Trophoblast cell (in vitro differentiated cells and primary cell): ENCODE results near the gene CRYBG1.
A peak's percentile ranks its signal among the peaks of the same experiment; 100 is the strongest.

ENCODE experiments used
- DNase-seq, 2 donors: peaks; one replicate each; pipeline ENCODE4 v3.0.0-alpha.2; 2016
- H2AFZ ChIP-seq: 2 replicates; pipeline ENCODE4 v1.6.1; 2013; ENCODE audit warnings: low read length, moderate library complexity, mild to moderate bottlenecking; ENCODE audit not compliant: insufficient read depth, poor library complexity
- H2AK5ac ChIP-seq: 2 replicates; pipeline ENCODE4 v1.6.1; 2013; ENCODE audit warnings: mild to moderate bottlenecking, low read length
- H2BK120ac ChIP-seq: 2 replicates; pipeline ENCODE4 v1.6.1; 2013; ENCODE audit warnings: low read length, mild to moderate bottlenecking, moderate library complexity; ENCODE audit not compliant: insufficient read depth, poor library complexity
- H2BK12ac ChIP-seq: 2 replicates; pipeline ENCODE4 v1.6.1; 2013; ENCODE audit warnings: mild to moderate bottlenecking, low read length, moderate library complexity
- H2BK5ac ChIP-seq: 2 replicates; pipeline ENCODE4 v1.6.1; 2013; ENCODE audit warnings: low read length, low read depth, moderate library complexity, mild to moderate bottlenecking; ENCODE audit not compliant: poor library complexity
- H3K14ac ChIP-seq: 2 replicates; pipeline ENCODE4 v1.6.1; 2013; ENCODE audit warnings: mild to moderate bottlenecking, low read length
- H3K18ac ChIP-seq: 2 replicates; pipeline ENCODE4 v1.6.1; 2013; ENCODE audit warnings: mild to moderate bottlenecking, low read length
- H3K23ac ChIP-seq: 2 replicates; pipeline ENCODE4 v1.6.1; 2013; ENCODE audit warnings: low read length
- H3K27ac ChIP-seq: 2 replicates; pipeline ENCODE4 v1.5.1; 2013; ENCODE audit warnings: low read depth, mild to moderate bottlenecking, inconsistent platforms, low read length, moderate library complexity
- H3K27me3 ChIP-seq: 2 replicates; pipeline ENCODE4 v1.6.1; 2013; ENCODE audit warnings: inconsistent platforms, mild to moderate bottlenecking, low read length, moderate library complexity; ENCODE audit not compliant: insufficient read depth
- H3K36me3 ChIP-seq, 2 experiments: 1 replicate in 1 of 2; 2 replicates in 1 of 2; pipeline ENCODE4 v1.6.1; 2013; ENCODE audit warnings: low read length in 2 of 2, mild to moderate bottlenecking in 2 of 2, moderate library complexity in 1 of 2; ENCODE audit not compliant: insufficient read depth in 2 of 2, control insufficient read depth in 1 of 2
- H3K4ac ChIP-seq: 2 replicates; pipeline ENCODE4 v1.6.1; 2013; ENCODE audit warnings: low read depth, mild to moderate bottlenecking, low read length, moderate library complexity
- H3K4me1 ChIP-seq, 2 experiments: 1 replicate in 1 of 2; 2 replicates in 1 of 2; pipeline ENCODE4 v1.6.1; 2013; ENCODE audit warnings: low read length in 2 of 2, mild to moderate bottlenecking in 2 of 2, moderate library complexity in 1 of 2; ENCODE audit not compliant: insufficient read depth in 2 of 2, control insufficient read depth in 1 of 2
- H3K4me2 ChIP-seq: 2 replicates; pipeline ENCODE4 v1.6.1; 2013; ENCODE audit warnings: inconsistent platforms, mild to moderate bottlenecking, low read length, moderate library complexity
- H3K4me3 ChIP-seq: 2 replicates; pipeline ENCODE4 v1.5.1; 2013; ENCODE audit warnings: mild to moderate bottlenecking, low read depth, low read length, inconsistent platforms
- H3K79me1 ChIP-seq: one replicate; pipeline ENCODE4 v1.6.1; 2013; ENCODE audit warnings: low read length
- H3K79me2 ChIP-seq: 2 replicates; pipeline ENCODE4 v1.6.1; 2013; ENCODE audit warnings: low read length, mild to moderate bottlenecking; ENCODE audit not compliant: control insufficient read depth, insufficient read depth, poor library complexity
- H3K9ac ChIP-seq: 2 replicates; pipeline ENCODE4 v1.6.1; 2013; ENCODE audit warnings: mild to moderate bottlenecking, low read length
- H3K9me3 ChIP-seq: 2 replicates; pipeline ENCODE4 v1.6.1; 2013; ENCODE audit warnings: low read depth, mild to moderate bottlenecking, control low read depth, inconsistent platforms, low read length; ENCODE audit not compliant: insufficient read depth
- H4K12ac ChIP-seq: 2 replicates; pipeline ENCODE4 v1.6.1; 2013; ENCODE audit warnings: low read depth, mild to moderate bottlenecking, low read length, moderate library complexity
- H4K8ac ChIP-seq: 2 replicates; pipeline ENCODE4 v1.6.1; 2013; ENCODE audit warnings: low read depth, mild to moderate bottlenecking, low read length, moderate library complexity
- H4K91ac ChIP-seq: one replicate; pipeline ENCODE4 v1.6.1; 2013; ENCODE audit warnings: low read depth, mild to moderate bottlenecking, low read length, moderate library complexity
- WGBS: extraction: QIAGEN DNeasy Blood & Tissue Kit; methylation state at CpG from one replicate; pipeline ENCODE4 v1.1.7; 2013; ENCODE audit warnings: missing lambda C conversion rate; ENCODE audit not compliant: insufficient read length, insufficient coverage; ENCODE audit errors: extremely low coverage; 5-methylcytosine and 5-hydroxymethylcytosine counted together

Gene CRYBG1

GRCh38 chr6:106561686-106562405 is 201.3 kb downstream of the CRYBG1 start:
- no peak overlapping the region for H3K4me3 ChIP-seq
- no peak overlapping the region for H3K14ac ChIP-seq
- H3K23ac ChIP-seq: no peak overlapping the region
- no peaks in the 10 kb centered on the region for H3K9me3 ChIP-seq
- H3K36me3 ChIP-seq: no peaks in the 10 kb centered on the region
- H3K4me2 ChIP-seq: no peak overlapping the region
- no peak overlapping the region for H2AK5ac ChIP-seq
- peaks cover 0 to 3% of the 10 kb centered on the region in 2 experiments for H3K4me1 ChIP-seq
- no peak overlapping the region for H4K12ac ChIP-seq
- peaks cover 5% of the 10 kb centered on the region for H3K79me1 ChIP-seq
- DNase-seq: peak; percentile 27 to 64
- H4K8ac ChIP-seq: no peak overlapping the region
- WGBS: no CpG with 5 or more reads among the region's 6 CpGs
- no peak overlapping the region for H3K4ac ChIP-seq
- H3K18ac ChIP-seq: no peak overlapping the region
- H2BK5ac ChIP-seq: no peak overlapping the region
- no peak overlapping the region for H2BK120ac ChIP-seq
- no peak overlapping the region for H2BK12ac ChIP-seq
- H3K9ac ChIP-seq: no peak overlapping the region
- no peak overlapping the region for H4K91ac ChIP-seq
- H3K27ac ChIP-seq: no peak overlapping the region
- H3K27me3 ChIP-seq: no peaks in the 10 kb centered on the region
- H3K79me2 ChIP-seq: no peaks in the 10 kb centered on the region
- H2AFZ ChIP-seq: no peak overlapping the region

- Histone ChIP-seq H4K12ac (no peak overlapping the region), H2AFZ (no peak overlapping the region), H2BK5ac (no peak overlapping the region), H3K9me3 (no peaks in the 10 kb centered on the region), H2BK12ac (peak overlapping the region; percentile 58), H2BK120ac (no peak overlapping the region), H3K18ac (no peak overlapping the region), H3K27ac (no peak overlapping the region), H4K8ac (peak overlapping the region; percentile 7), H3K23ac (no peak overlapping the region), H3K14ac (no peak overlapping the region), H4K91ac (peak overlapping the region; percentile 37), H3K4me3 (no peak overlapping the region), H2AK5ac (no peak overlapping the region), H3K36me3 (no peaks in the 10 kb centered on the region), H3K9ac (no peak overlapping the region), H3K79me2 (no peaks in the 10 kb centered on the region), H3K4me2 (no peak overlapping the region), H3K27me3 (no peaks in the 10 kb centered on the region), H3K4ac (no peak overlapping the region), H3K79me1 (peaks cover 5% of the 10 kb centered on the region), H3K4me1 (peaks cover 0 to 3% of the 10 kb centered on the region in 2 experiments)
- DNase-seq: no peak
- no CpG with 5 or more reads among the region's 2 CpGs for WGBS
Observed at GRCh38 chr6:106563614-106564013, 203.1 kb downstream of the CRYBG1 start.

GRCh38 chr6:106564476-106564875 is 204.0 kb downstream of the CRYBG1 start:
- no peak overlapping the region for H3K4me2 ChIP-seq
- no peak overlapping the region for H4K12ac ChIP-seq
- no peak overlapping the region for H3K18ac ChIP-seq
- H2BK5ac ChIP-seq: no peak overlapping the region
- H3K36me3 ChIP-seq: no peaks in the 10 kb centered on the region
- no peaks in the 10 kb centered on the region for H3K9me3 ChIP-seq
- H2BK120ac ChIP-seq: no peak overlapping the region
- peaks cover 0 to 3% of the 10 kb centered on the region in 2 experiments for H3K4me1 ChIP-seq
- H3K79me2 ChIP-seq: no peaks in the 10 kb centered on the region
- no peak overlapping the region for H3K4ac ChIP-seq
- H3K9ac ChIP-seq: no peak overlapping the region
- no peak overlapping the region for H3K4me3 ChIP-seq
- H4K91ac ChIP-seq: no peak overlapping the region
- H3K14ac ChIP-seq: no peak overlapping the region
- WGBS: no CpG with 5 or more reads among the region's 4 CpGs
- H4K8ac ChIP-seq: no peak overlapping the region
- peaks cover 5% of the 10 kb centered on the region for H3K79me1 ChIP-seq
- no peaks in the 10 kb centered on the region for H3K27me3 ChIP-seq
- H2AK5ac ChIP-seq: no peak overlapping the region
- no peak overlapping the region for H3K23ac ChIP-seq
- no peak overlapping the region for H2BK12ac ChIP-seq
- no peak overlapping the region for H3K27ac ChIP-seq
- DNase-seq: peak in 1 of 2 donors; percentile 21
- no peak overlapping the region for H2AFZ ChIP-seq

- no peak for DNase-seq
- Histone ChIP-seq H3K79me1 (no peaks in the 10 kb centered on the region), H4K91ac (no peak overlapping the region), H3K23ac (no peak overlapping the region), H4K8ac (no peak overlapping the region), H3K9ac (no peak overlapping the region), H3K9me3 (no peaks in the 10 kb centered on the region), H2AK5ac (no peak overlapping the region), H3K18ac (no peak overlapping the region), H2BK5ac (no peak overlapping the region), H3K36me3 (peaks cover 0 to 3% of the 10 kb centered on the region in 2 experiments), H3K4me1 (no peaks in the 10 kb centered on the region), H2BK120ac (no peak overlapping the region), H2BK12ac (no peak overlapping the region), H4K12ac (no peak overlapping the region), H3K4ac (no peak overlapping the region), H3K4me2 (no peak overlapping the region), H3K4me3 (no peak overlapping the region), H3K27me3 (no peaks in the 10 kb centered on the region), H3K27ac (no peak overlapping the region), H3K14ac (no peak overlapping the region), H2AFZ (no peak overlapping the region), H3K79me2 (no peaks in the 10 kb centered on the region)
- WGBS: no CpG with 5 or more reads among the region's 2 CpGs
Observed at GRCh38 chr6:106568530-106568929, 208.0 kb downstream of the CRYBG1 start.
